T-helper 1 cell treated with Interleukin-12 subunit alpha and Interleukin-12 subunit beta and Interleukin-4 antibody, amounts not matched to agents 30 μg/mL and 1 μg/mL, for 36 hours (primary cell): ENCODE measurements around the gene PINLYP.
A peak's percentile ranks its signal among the peaks of the same experiment; 100 is the strongest.

Experiments
- H3K27ac Mint-ChIP-seq: one replicate; pipeline ENCODE4 v1.8.0; 2021; ENCODE audit warnings: mild to moderate bottlenecking, mixed read lengths
- H3K27me3 Mint-ChIP-seq: one replicate; pipeline ENCODE4 v1.8.0; 2021; ENCODE audit warnings: low read depth, mixed read lengths
- H3K36me3 Mint-ChIP-seq: one replicate; pipeline ENCODE4 v1.8.0; 2021; ENCODE audit warnings: low read depth, mixed read lengths
- H3K4me1 Mint-ChIP-seq: one replicate; pipeline ENCODE4 v1.8.0; 2021; ENCODE audit warnings: low read depth, mixed read lengths
- H3K4me3 Mint-ChIP-seq: one replicate; pipeline ENCODE4 v1.8.0; 2021; ENCODE audit warnings: mild to moderate bottlenecking, moderate library complexity, mixed read lengths
- H3K9me3 Mint-ChIP-seq: one replicate; pipeline ENCODE4 v1.8.0; 2021; ENCODE audit warnings: mixed read lengths

Gene PINLYP

GRCh38 chr19:43575156-43575950 lies at the start of gene PINLYP, which contains the start of gene XRCC1:
Gene PINLYP, plus strand, starts transcription at chr19:43575801. Its CDS starts 1,391 bp downstream, at chr19:43577192.
Gene XRCC1, minus strand, starts transcription at chr19:43575527. Its CDS starts 69 bp downstream, at chr19:43575458.
- peaks cover 34% of the 10 kb centered on the region for H3K4me1 Mint-ChIP-seq
- H3K27ac Mint-ChIP-seq = peak within 1 kb of the TSS; percentile 95
- peaks cover 2% of the 10 kb centered on the region for H3K36me3 Mint-ChIP-seq
- H3K9me3 Mint-ChIP-seq = no peaks in the 10 kb centered on the region
- H3K27me3 Mint-ChIP-seq = peaks cover 6% of the 10 kb centered on the region
- peak within 1 kb of the TSS; percentile 95 for H3K4me3 Mint-ChIP-seq

- Mint-ChIP-seq H3K9me3 (no peaks in the 10 kb centered on the region), H3K36me3 (peaks cover 3% of the 10 kb centered on the region), H3K27me3 (no peaks in the 10 kb centered on the region)
These were observed 49.5 kb upstream of the PINLYP start for GRCh38 chr19:43525836-43526771.

GRCh38 chr19:43526884-43527859 lies 48.4 kb upstream of the PINLYP start, which contains the start of gene ETHE1:
Gene ETHE1, minus strand, starts transcription at chr19:43527201. Its CDS starts 24 bp downstream, at chr19:43527177.
- Mint-ChIP-seq H3K36me3 (peaks cover 3% of the 10 kb centered on the region), H3K27me3 (no peaks in the 10 kb centered on the region), H3K27ac (peak within 1 kb of the TSS; percentile 89), H3K9me3 (no peaks in the 10 kb centered on the region), H3K4me3 (peak within 1 kb of the TSS; percentile 82), H3K4me1 (peaks cover 19% of the 10 kb centered on the region)

More at GRCh38 chr19:43525836-43526771, 49.5 kb upstream of the PINLYP start:
- peak overlapping the region; percentile 82 for H3K4me3 Mint-ChIP-seq
- peak overlapping the region; percentile 84 for H3K27ac Mint-ChIP-seq
- peaks cover 18% of the 10 kb centered on the region for H3K4me1 Mint-ChIP-seq

DNA sequence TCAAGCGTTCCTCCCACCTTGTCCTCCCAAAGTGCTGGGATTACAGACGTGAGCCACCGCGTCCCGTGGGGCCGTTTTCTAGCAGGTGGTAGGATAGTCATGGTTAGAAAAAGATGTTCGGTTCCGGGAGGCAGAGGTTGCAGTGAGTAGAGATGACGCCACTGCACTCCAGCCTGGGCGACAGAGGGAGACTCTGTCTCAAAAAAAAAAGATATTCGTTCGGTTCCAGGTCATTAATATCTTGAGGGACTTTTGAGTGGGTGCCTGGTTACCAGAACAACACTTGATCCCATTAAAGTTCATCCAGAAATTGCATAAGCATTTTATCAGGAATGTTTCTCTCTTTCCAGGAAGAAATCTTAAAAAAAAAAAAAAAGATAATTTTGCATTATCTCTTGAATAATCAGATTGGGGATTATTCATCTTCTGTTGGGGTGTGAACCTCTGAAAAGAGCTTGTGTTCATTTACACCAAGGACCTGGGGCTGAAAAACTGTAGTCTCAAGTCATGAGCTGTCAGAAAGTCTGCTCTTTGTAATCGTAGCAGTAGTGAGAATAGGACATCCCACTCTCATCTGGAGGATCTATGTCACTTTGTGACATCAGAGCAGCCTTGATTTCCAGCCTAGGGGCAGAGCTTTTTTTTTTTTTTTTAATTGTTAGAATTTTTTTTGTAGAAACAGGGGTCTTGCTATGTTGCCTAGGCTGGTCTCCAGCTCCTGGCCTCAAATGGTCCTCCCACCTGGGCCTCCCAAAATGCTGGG lies 47.6 kb upstream of the PINLYP start:
- Mint-ChIP-seq H3K9me3 (no peaks in the 10 kb centered on the region), H3K4me3 (no peak overlapping the region), H3K27me3 (no peaks in the 10 kb centered on the region), H3K4me1 (peaks cover 20% of the 10 kb centered on the region), H3K36me3 (no peaks in the 10 kb centered on the region), H3K27ac (no peak overlapping the region)

DNA sequence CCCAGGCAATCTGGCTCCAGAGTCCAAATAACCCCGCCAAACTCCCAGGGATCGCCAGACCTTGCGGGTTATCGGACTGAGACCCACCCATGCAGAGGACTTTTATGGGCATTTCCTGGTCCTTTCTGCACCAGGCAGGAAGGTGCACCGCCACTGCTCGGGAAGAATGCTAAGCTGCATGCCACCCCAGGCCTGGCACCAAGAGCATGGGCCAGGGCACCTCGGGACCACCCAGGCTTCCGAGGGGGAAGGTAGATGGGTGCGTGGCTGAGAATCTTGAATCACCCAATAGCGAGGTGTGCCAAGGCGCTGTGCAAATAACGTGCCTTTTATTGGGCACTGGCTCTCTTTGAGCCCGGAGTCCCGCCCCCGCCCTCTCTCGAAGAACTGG lies 43.0 kb upstream of the PINLYP start:
- H3K27me3 Mint-ChIP-seq = no peaks in the 10 kb centered on the region
- H3K9me3 Mint-ChIP-seq = no peaks in the 10 kb centered on the region
- peaks cover 20% of the 10 kb centered on the region for H3K4me1 Mint-ChIP-seq
- H3K4me3 Mint-ChIP-seq = peak overlapping the region; percentile 85
- peak overlapping the region; percentile 84 for H3K27ac Mint-ChIP-seq
- H3K36me3 Mint-ChIP-seq = peaks cover 5% of the 10 kb centered on the region

- peak within 1 kb of the TSS; percentile 96 for H3K27ac Mint-ChIP-seq
- peaks cover 16% of the 10 kb centered on the region for H3K4me1 Mint-ChIP-seq
- H3K9me3 Mint-ChIP-seq = no peaks in the 10 kb centered on the region
- peaks cover 5% of the 10 kb centered on the region for H3K36me3 Mint-ChIP-seq
- H3K4me3 Mint-ChIP-seq = peak within 1 kb of the TSS; percentile 93
- no peaks in the 10 kb centered on the region for H3K27me3 Mint-ChIP-seq
These were observed 42.5 kb upstream of the PINLYP start, which contains the start of gene ZNF575 for GRCh38 chr19:43532962-43533545. Gene ZNF575, plus strand, starts transcription at chr19:43533188. Its CDS starts 1,235 bp downstream, at chr19:43534423.

- H3K4me1 Mint-ChIP-seq = peaks cover 16% of the 10 kb centered on the region
- H3K27ac Mint-ChIP-seq = peak overlapping the region; percentile 96
These were observed 41.9 kb upstream of the PINLYP start for GRCh38 chr19:43533546-43534304.

GRCh38 chr19:43534305-43534815 lies 41.2 kb upstream of the PINLYP start:
- Mint-ChIP-seq H3K36me3 (peaks cover 17% of the 10 kb centered on the region), H3K27me3 (no peaks in the 10 kb centered on the region), H3K9me3 (peaks cover 5% of the 10 kb centered on the region), H3K4me3 (peak overlapping the region; percentile 93), H3K27ac (peak overlapping the region; percentile 96), H3K4me1 (peaks cover 16% of the 10 kb centered on the region)

More at GRCh38 chr19:43533546-43534304, 41.9 kb upstream of the PINLYP start:
- Mint-ChIP-seq H3K36me3 (peaks cover 11% of the 10 kb centered on the region), H3K27me3 (no peaks in the 10 kb centered on the region), H3K9me3 (no peaks in the 10 kb centered on the region), H3K4me3 (peak overlapping the region; percentile 93)

GRCh38 chr19:43534816-43535761 lies 40.5 kb upstream of the PINLYP start:
- Mint-ChIP-seq H3K9me3 (peaks cover 6% of the 10 kb centered on the region), H3K27me3 (no peaks in the 10 kb centered on the region), H3K36me3 (peaks cover 22% of the 10 kb centered on the region), H3K4me1 (peaks cover 16% of the 10 kb centered on the region), H3K27ac (peak overlapping the region; percentile 74), H3K4me3 (peak overlapping the region; percentile 40)

DNA sequence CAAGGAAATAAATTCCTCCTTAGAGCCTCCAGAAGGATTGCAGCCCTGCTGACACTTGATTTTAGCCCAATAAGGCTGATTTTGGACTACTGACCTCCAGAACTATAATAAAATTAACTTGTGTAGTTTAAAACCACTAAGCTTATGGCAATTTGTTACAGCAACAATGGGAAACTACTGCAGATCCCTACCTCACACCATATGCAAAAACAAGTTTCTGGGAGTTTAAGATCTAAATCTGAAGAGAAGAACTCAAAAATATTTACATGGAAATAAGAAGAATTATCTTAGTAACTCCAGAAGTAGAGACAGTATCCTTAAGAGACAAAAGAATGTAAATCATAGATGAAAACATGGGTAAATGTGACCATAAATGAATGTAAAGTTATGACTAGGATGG lies 36.7 kb upstream of the PINLYP start:
- Mint-ChIP-seq H3K4me1 (peaks cover 7% of the 10 kb centered on the region), H3K4me3 (no peak overlapping the region), H3K9me3 (peaks cover 6% of the 10 kb centered on the region), H3K27ac (no peak overlapping the region), H3K36me3 (peaks cover 39% of the 10 kb centered on the region), H3K27me3 (no peaks in the 10 kb centered on the region)

DNA sequence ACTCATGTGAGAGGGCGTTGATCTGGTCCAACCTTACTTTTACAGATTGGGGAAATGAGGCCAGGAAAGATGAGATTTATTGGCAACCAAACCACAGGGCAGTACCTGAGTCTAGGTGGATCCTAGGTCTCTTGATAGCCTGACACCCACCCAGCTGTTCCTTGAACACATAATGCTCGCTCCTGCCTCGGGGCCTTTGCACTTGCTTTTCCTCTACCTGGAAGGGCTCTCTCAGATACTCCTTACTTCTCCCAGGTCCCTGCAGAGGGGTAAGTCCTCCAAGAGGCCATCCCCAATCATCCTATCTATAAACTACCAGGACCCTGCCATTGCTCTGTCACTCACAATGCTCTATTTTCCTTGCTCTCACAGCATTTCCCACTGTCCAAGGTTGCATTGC lies 35.2 kb upstream of the PINLYP start:
- Mint-ChIP-seq H3K4me1 (peaks cover 2% of the 10 kb centered on the region), H3K27ac (no peak overlapping the region), H3K4me3 (no peak overlapping the region), H3K36me3 (peaks cover 44% of the 10 kb centered on the region), H3K9me3 (peaks cover 6% of the 10 kb centered on the region), H3K27me3 (no peaks in the 10 kb centered on the region)
